GM19372 (cell line): ENCODE data around the gene RFPL3.
"Not testable (repeated sequence)": the region's sequence is repeated elsewhere in the genome, so short reads cannot be mapped to it uniquely, and the experiment has no call there.

ENCODE experiments used
- ATAC-seq: cut with Tn5 transposase; IDR thresholded peaks from one replicate; pipeline ENCODE4 v1.9.1; 2021; ENCODE audit warnings: mild to moderate bottlenecking, low read depth, moderate library complexity; ENCODE audit not compliant: unreplicated experiment

RFPL3 gene

DNA sequence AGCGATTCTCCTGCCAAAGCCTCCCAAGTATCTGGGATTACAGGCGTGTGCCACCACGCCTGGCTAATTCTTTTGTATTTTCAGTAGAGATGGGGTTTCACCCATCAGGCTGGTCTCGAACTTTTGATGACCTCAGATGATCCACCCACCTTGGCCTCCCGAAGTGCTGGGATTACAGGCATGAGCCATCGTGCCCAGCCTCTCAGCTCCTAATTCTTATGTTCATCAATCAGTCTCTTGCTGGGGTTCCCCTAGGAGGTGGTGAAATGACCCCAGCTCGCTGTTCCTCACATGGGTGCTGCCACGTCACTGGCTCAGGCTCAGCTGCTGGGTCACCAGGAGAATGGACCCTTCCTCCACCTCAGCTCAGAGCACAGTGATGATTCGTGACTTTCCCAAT, at the start of gene RFPL3:
TSS of gene RFPL3 (plus strand) at position 301 of the 400 bp plus-strand sequence. CDS start 205 bp downstream, outside the sequence.
- ATAC-seq = not testable (repeated sequence)

DNA sequence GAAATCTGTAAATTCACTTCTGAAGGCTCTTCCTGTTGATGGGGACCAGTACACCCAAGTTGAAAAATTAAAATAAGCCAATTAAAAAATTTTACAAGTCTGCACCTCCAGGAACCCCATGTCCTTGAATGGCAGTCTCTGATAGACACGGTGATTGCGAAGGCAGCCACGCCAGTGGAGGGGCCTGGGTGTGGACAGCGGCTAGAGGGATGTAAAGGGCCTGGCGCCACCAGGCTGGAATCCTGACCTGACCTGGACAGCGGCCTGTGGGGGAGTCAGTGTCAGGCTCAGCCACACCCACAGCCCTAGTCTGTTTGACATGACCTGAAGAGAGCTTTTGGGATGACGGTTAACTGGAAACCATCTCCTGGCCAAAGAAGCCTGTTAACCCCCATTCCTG, 49.5 kb upstream of the RFPL3 start:
- no peak for ATAC-seq

DNA sequence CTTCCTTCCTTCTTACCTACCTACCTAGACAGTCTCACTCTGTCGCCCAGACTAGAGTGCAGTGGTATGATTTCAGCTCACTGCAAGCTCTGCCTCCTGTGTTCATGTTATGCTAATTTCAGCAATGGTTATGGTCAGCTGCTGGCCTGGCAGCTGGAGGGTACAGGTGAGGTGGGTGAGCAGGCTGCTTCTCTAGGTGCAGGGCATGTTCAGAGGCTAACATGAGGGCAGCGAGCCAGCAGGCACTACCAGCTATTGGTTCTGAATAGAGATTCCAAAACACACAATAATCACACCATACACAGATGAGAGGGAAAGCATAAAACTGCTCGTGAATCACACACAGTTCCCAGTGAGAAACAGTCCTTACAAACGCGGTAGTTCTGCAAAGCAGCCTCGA, 48.7 kb upstream of the RFPL3 start:
- ATAC-seq = no peak

DNA sequence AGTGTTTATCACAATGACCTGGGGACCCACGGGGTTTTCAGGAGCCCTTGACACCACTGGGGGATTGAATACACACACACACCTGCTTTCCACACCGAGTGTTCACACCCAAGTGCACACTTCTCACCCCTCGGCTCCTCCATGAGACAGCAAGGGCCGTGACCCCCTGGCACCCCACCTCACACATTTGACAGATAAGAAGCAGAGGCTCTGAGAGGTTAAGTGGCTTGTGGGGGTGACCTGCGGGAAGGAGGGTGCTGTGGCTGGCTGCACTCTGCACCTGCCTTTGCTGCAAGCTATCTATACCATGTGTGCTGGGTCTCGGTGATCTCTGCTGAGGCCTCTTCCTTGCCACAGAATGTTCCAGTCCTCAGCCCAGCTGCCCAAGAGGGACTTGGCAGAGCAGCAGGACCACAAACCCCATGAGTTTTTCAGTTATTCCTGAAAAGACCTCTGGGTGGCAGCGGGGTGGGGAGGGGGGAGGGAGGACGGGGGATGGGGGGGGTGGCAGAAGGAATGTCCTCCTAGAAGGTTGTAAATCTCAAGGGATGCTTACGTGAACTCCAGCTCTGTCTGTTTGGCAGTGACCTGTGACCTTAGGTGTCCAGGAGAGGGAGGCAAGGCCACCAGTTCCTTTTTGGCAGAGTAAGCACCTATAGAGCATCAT, 47.9 kb upstream of the RFPL3 start:
- no peak for ATAC-seq

DNA sequence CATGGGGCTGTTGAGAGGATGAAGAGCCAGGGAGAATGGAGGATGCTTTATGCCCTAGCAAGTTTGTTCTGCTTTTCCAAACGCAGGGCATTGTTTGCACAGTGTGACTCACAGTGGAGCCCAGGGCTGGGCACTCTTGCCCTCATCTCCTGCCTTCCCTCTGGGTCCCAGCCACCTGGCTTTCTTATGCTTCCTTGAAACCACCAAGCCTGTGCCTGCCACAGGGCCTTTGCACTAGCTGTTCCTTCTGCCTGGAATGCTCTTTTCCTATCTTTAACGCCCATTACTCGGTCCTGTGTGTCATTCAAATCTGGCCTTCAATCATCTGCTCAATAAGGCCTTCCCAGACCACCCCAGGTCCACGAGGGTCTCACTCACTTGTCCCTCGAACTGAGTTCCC, 46.9 kb upstream of the RFPL3 start:
- no peak for ATAC-seq

DNA sequence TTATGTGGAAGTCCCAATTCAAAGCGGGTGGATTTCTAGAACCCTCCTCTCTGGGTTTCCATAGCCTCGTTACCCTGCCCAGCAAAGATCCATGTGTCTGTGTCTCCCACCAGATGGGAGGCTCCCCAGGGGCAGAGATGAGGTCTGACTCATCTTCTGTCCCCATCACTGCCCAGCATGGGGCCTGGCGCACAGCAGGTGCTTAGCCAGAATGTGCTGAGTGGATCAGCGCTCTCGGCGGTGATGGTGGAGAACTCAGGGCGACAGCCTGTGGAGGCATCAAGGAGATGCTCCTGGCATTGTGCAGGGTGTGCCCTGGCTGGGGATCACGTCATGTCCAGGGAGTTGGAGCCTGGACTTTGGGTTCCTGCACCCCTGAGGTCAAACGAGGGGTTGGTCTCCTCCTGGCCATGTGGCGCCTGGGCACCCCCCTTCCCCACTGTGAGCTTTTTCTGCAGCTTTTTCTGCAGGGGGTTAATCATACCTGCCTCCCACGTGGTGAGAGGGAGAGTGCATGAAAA, 46.1 kb upstream of the RFPL3 start:
- ATAC-seq = no peak

DNA sequence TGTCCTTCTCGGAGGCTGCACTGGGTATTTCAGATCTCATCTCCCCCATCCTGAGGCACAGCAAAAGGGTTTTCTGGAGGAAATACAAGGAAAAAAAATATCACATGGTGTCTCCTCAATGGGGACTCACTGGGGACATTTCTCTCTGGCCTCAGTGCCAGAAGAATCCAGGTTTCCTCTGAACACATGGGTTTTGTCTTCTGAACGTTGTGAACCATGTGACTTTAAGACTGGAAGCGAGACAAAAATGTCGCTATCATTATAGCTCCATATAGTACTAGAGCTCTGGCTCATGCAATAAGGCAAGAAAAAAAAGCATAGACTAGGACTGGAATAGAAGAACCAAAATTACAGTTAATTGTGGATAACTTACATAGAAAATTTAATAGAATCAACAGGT, 44.9 kb upstream of the RFPL3 start:
- ATAC-seq = no peak

DNA sequence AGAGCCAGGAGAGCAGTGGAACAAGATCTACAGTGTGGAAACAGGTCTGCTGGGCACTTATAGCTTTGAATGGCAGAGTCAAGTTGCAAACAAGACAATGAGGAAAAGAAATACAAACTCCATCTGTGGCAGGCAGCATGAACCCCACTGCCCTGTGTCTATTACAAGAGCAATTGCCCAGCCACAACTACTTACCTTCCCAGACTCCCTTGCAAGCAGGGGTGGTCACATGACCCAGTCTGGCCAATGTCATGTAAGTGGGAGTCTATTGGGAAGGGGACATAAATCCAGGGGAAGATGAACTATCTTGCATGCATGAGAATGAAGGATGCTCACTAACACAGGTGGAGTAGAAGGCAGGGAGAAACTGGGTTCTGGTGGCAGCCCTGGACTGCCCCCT, 44.1 kb upstream of the RFPL3 start:
- no peak for ATAC-seq

DNA sequence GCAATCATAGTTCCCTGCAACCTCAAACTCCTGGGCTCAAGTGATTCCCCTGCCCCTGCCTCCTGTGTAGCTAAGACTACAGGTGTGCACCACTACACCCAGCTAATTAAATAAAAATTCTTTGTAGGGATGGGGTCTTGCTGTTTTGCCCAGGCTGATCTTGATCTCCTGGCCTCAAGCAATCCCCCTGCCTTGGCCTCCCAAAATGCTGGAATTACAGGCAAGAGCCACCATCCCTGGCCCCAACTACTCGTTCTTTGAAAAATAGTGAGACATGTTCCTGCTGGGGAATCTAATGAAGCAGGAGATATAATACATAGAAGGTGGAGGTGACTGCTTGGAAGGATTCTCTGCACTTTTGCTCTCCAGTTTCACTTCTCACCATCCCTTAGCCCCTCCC, 40.1 kb upstream of the RFPL3 start:
- no peak for ATAC-seq

DNA sequence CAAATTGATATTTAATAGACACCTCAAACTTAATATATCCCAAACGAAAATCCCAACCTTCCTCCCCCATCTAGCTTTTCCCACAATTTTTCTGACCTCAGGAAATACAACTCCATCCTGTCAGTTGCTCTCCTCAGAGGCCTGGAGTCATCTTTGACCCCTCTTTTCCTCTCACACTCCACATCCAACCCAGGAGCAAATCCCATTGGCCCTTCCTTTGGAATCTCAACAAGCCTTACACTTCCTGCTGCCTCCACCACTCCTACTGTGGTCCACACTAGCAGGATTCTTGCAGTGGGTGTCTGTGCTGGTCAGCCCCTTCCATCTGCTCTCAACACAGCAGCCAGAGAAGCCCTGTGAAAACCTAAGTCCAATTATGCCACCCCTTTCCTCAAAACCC, 39.3 kb upstream of the RFPL3 start:
- no peak for ATAC-seq

DNA sequence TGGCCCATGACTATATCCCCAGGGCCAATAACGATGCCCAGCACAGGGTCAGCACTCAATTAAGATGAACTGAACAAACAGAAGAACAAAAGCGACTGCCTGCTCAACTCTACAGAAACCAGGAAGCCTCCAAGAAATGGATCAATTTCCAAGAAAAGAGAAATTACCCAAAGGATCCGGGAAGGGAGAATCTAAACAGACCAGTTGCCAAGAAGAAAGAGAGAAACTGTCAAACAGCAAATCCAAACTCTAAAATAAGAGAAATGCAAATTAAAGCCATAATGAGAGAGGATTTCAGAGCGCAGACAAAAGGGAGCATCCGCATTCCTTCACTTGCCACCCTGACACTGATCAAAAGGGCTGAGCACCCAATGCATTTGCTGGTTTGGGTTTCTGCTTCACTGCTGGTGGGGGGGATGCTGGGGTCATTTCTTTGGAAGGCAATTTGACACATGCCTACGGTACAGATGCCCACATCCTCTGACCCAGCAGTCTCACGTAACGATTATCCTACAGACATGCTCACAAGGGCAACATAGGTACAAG, 37.7 kb upstream of the RFPL3 start:
- ATAC-seq = no peak

DNA sequence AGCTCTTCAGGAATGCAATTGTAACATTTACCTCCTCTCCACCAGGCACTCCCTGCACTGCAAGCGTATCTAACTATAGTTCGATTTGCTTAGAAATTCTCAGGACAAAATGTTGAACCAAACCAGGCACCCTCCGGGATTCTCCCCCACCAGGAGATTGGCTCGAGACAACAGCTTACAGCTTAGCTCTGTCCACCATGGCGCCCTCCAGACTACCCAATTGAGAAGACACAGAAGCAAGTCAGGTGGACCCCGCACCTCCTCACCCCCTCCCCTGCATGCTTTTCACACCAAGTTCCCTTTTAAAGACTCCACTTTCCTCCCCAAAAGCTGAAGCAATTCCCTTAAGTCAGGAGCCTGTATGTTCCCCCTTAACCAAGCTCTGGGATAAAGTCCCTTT, 34.7 kb upstream of the RFPL3 start:
- no peak for ATAC-seq

DNA sequence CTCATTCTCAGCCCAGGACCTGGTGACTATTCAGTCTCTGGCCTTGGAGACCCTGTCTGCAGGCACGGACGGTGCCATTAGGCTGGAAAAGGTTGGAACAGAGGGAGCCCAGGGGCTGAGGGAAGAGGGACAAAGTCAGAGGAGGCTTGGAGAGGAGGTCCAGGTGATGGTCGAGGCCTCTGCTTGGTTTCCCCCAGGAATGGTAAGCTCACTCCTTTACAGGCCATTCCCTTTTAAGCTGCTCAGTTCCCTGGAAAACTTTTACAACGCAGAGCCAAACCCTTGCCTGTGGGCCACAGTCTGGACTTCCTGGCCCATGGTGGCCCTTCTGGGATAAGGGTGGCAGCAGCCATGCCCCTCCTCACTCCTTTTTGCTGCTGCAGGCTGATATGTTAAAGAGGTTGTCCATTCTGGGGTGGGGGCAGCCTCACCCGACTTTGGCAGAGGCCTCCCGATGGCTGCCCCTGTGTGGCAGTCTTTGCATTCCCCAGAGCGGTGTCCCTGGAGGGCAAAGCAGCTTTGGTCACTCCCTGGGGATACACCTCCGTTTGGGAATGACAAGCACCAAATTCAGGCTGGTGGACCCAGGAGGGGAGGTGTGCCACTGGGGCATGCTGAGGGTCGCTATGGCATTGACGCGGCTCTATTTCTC, 34.0 kb upstream of the RFPL3 start:
- ATAC-seq = no peak

DNA sequence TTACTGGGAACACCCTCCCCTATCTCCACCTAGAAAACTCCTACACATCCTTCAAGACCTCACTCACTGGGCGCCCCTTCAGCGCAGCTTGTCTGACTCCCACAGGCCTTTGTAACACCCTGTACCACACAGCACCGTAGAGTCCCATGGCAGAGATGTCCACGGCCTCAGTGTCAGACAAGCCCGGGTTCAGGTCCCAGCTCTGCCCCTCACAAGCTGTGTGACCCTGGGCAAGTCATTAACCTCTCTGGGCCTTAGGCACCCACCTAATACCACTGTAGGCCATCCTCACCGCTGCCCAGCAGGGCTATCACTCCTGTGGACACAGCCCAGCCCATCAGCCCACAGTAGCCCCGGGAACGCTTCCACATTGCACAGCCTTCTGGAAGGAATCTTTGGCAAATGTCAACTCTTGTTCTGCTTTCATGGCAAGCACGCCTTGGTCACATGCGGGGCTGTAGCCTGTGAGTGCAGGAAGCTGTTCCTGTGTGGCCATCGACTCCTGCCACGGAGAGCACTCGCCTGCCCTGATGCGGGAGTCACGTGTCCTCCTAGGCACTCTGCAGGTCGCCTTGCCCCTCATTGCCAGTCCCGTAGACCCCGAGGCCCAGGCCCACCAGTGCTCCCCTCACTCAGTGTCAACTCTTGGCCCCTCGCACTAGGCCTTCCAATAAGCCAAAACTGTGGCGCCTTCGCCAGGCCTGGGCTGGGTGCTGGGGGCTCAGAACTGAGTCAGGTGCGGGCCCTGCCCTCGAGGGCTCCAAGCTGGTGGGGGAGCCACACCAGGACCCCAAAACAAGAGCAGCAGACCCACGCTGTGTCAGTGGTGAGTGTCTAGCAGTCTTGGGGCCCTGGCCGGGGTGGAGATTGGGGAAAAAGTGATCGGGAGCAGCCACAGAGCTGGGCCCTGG, 32.9 kb upstream of the RFPL3 start:
- ATAC-seq = no peak

DNA sequence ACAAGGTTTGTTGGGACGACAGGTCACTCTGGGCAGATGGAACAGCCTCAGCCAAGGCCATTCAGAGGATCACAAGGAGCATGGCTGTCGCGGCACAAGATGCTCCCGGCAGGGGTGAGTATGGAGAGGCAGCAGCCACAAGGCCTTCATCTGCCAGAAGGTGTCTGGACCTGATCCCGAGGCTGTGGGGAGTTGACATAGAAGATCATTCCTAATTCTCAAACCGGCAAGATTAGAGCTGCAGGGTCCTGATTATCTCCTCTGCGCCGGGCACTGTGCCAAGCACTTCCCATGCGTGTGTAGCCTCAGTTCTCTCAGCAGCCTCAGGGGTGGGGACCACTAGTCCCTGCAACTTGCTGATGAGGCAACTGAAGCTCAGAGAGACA, 32.3 kb upstream of the RFPL3 start:
- no peak for ATAC-seq

DNA sequence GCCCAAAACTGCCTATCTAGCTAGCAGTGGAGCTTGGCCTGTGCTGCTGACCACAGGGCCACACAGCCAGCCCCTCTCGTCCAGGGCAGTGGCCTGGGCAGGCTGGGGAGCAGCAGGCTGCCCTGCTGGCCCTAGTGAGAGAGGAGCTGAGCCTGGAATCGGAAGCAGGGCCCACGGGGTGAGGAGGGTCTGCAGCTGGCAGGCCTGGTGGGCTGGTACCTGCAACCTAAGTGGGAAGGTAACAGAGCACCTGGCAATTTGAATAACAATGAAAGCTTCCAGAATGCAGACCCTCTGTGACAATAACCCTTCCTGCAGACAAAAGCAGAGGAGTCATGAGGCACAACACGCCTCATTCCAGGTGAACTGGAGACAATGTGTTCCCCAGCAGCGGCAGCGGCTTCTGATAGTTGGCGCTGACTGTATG, 31.8 kb upstream of the RFPL3 start:
- ATAC-seq = no peak

DNA sequence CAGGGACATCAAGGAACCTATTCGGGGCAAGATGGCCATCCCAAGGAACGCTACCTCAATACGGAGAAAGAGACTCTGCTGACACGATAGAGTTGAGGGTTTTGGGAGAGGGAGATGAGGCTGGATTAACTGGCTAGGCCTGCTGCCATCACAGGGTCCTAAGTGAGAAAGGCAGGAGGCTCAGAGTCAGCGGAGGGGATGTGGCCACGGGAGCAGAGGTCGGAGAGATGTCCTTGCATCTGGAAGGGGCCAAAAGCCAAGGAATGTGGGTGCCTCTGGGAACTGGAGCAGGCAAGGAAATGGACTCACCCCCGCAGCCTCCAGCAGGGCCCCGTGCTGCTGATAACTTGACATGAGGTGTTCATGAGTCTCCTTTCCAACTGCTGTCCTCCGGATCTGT, 31.0 kb upstream of the RFPL3 start:
- no peak for ATAC-seq

DNA sequence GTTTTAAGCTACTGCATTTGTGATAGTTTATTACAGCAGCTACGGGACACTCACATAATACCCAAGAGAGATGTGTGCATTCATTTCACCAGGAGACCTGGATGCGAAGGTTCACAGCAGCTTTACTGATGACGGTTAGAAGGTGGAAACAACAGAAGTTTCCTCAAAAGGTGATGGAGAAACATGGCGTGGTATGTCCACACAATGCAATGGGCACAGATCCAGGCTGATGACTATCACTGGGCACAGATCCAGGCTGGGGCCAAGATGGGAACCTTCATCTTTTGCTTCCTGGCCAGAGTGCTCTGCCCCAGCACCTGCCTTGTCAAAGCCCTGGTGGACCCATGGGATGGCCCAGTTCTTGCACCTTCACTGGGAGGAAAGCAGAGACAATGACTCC, 30.6 kb upstream of the RFPL3 start:
- no peak for ATAC-seq

DNA sequence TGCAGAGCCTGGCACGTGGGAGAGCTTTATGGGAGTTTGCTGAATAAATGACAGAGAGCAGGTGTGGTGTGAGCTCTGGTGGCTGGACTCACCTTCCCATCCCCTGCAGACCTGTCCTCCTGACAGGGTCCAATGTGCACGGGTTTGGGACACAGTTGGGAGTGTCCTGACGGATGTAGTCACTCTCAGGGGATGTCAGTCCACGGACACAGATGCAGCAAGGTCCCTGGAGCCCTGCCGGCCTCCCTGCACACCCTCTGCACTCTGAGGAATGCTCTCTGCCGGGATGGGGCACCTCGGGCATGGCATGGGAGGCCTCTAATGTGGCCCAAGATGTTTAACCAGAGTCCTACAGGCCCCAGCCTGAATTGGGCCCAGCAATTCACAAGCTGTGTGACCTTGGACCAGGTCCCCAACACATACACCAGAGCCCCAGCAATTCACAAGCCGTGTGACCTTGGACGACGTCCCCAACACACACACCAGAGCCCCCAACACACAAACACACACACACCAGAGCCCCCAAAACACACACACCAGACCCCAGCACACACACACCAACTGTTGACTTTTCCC, 30.0 kb upstream of the RFPL3 start:
- no peak for ATAC-seq

DNA sequence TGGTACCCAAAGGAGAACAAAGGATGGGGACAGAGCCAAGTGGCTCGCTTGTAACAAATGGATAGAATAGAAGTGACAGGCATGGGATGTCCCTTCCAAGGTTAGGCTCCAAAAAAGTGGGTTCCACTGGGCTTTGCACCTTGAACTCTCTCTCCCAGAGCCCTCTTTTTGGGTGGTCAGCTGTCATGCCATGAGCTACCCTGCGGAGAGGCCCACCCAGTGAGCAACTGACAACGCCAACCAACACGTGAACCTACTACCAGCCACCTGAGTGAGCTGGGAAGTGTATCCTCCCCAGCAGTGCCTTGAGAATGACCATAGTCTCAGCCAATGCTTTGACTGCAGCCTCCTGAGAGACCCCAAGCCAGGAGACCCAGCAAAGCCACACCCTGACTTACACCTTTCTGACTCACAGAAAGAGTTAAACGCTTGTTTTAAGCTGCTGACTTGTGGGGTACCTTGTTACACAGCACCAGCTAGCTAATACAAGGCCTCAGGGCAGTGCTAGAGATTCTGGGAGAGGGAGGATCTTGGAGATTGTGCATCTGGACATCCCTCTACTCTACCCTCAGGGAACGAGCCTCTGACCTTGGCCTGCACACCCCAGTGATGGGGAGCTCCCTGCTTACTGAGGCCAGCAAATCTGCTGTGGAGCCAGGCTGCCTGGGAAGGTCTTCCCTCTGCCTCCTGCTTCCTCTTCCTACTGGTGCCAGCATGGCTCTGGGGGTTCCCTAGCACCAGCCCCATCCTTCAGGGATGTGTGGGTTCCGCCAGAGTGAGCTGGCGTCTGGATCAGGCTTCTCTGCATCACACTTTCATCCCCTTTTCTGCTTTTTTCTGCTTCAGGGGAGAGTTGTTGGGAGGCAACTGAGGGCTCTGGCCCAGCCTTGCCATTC, 29.1 kb upstream of the RFPL3 start:
- no peak for ATAC-seq
